ENCODE measurements around the gene MAPRE2. TPM values are rescaled to one million over a fixed set of nuclear protein-coding genes. Genes with fewer than 3 reads are reported as not detected.

MAPRE2 gene
- total RNA-seq, 4 donors from 2014 or later: 22.9 to 39.2 (median 35.8) TPM

DNA sequence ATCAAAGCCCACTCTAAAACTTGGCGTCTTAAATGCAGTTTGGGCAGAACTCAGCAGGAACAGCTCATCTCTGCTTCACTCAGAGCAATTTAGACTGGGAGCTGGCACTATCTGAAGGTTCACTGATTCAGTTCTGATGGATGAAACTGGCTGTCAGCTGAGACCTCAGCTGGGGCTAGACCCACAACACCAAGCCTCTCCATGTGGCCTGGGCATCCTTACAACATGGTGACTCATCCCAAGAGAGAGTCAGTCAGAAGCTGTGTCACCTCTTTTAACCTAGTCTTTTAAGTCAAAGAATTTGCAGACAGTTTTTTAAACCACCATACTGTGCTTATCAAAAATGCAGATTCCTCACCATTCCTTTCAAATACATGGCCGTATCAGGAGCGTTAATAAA is 137.0 kb downstream of the MAPRE2 start:
- Histone ChIP-seq H3K36me3 (no peaks in the 10 kb centered on the region), H3K4me1 (peaks cover 0 to 11% (median 0%) of the 10 kb centered on the region in 3 donors), H3K9me3 (no peaks in the 10 kb centered on the region), H3K4me3 (no peak overlapping the region), H3K27me3 (peaks cover 9% of the 10 kb centered on the region), H3K27ac (no peak overlapping the region)
- TF ChIP-seq EP300 (IDR thresholded peaks at IDR 0.05) (no peak), POLR2A (IDR thresholded peaks at IDR 0.05) (no peak), POLR2AphosphoS5 (IDR thresholded peaks at IDR 0.05) (no peak)
- TF ChIP-seq, protein P1, sequence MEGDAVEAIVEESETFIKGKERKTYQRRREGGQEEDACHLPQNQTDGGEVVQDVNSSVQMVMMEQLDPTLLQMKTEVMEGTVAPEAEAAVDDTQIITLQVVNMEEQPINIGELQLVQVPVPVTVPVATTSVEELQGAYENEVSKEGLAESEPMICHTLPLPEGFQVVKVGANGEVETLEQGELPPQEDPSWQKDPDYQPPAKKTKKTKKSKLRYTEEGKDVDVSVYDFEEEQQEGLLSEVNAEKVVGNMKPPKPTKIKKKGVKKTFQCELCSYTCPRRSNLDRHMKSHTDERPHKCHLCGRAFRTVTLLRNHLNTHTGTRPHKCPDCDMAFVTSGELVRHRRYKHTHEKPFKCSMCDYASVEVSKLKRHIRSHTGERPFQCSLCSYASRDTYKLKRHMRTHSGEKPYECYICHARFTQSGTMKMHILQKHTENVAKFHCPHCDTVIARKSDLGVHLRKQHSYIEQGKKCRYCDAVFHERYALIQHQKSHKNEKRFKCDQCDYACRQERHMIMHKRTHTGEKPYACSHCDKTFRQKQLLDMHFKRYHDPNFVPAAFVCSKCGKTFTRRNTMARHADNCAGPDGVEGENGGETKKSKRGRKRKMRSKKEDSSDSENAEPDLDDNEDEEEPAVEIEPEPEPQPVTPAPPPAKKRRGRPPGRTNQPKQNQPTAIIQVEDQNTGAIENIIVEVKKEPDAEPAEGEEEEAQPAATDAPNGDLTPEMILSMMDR (IDR thresholded peaks at IDR 0.05): no peak
- WGBS, 2 donors (ENCODE audit: low coverage in 1 of 2): 37 to 82% methylated on average over 1 to 3 of the region's 3 CpGs
- ATAC-seq: no peak

DNA sequence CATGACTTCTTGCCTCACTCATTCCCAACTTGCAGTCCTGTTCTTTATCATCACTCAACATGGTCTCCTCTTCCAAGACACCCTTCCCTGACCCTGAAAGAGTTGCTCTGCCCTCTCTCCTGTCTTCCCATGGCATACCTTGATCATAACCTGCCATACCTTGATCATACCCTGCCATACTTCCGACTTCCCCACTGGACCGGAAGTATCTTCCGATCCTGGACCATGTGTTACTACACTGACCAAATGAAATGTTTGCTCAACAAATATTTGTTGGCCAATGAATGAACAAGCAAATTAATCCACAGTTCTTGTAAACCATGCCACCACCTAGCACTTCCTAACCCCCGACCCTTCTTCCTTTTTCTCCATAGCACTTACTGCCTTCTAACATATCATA is 138.7 kb downstream of the MAPRE2 start:
- Histone ChIP-seq H3K4me1 (peaks cover 0 to under 1% (median 0%) of the 10 kb centered on the region in 3 donors), H3K4me3 (no peak overlapping the region), H3K27me3 (peaks cover 9% of the 10 kb centered on the region), H3K27ac (no peak overlapping the region), H3K9me3 (no peaks in the 10 kb centered on the region), H3K36me3 (no peaks in the 10 kb centered on the region)
- no peak for ATAC-seq
- no peak for TF ChIP-seq EP300 (IDR thresholded peaks at IDR 0.05)
- TF ChIP-seq, protein P1 (IDR thresholded peaks at IDR 0.05): no peak
- no peak for TF ChIP-seq POLR2AphosphoS5 (IDR thresholded peaks at IDR 0.05)
- TF ChIP-seq POLR2A (IDR thresholded peaks at IDR 0.05): no peak
- 94% methylated on average over 4 of the region's 4 CpGs for WGBS, 2 donors (ENCODE audit: low coverage in 1 of 2)

DNA sequence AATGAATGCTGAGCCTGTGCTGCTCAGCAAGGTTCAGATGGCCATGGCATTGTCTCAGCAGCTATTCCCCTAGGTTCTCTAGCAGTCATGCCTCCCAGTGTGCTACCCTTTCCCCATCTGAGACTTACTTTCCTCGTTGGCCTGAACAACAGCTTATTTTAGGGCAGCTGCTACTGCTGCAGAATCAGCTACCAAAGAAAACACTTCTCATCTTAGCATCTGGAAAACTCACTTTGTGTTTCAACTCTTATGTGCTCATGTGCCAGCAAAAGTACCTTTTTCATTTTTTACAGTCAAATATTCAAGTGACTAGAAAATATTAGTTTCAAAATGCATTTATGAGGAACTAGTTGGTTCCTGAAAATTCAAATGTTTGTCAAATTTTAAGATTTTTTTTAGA is 139.2 kb downstream of the MAPRE2 start:
- Histone ChIP-seq H3K27me3 (peaks cover 9% of the 10 kb centered on the region), H3K4me1 (no peaks in the 10 kb centered on the region), H3K36me3 (no peaks in the 10 kb centered on the region), H3K9me3 (no peaks in the 10 kb centered on the region), H3K27ac (no peak overlapping the region), H3K4me3 (no peak overlapping the region)
- no peak for ATAC-seq
- TF ChIP-seq, protein P1 (IDR thresholded peaks at IDR 0.05): no peak
- TF ChIP-seq EP300 (IDR thresholded peaks at IDR 0.05): no peak
- TF ChIP-seq POLR2A (IDR thresholded peaks at IDR 0.05): no peak
- no peak for TF ChIP-seq POLR2AphosphoS5 (IDR thresholded peaks at IDR 0.05)
- 33 to 38% methylated on average over 1 of the region's 1 CpG for WGBS, 2 donors (ENCODE audit: low coverage in 1 of 2)

GRCh38 chr18:35182151-35182550 is 140.9 kb downstream of the MAPRE2 start:
- 82 to 100% methylated on average over 2 to 6 of the region's 6 CpGs for WGBS, 2 donors (ENCODE audit: low coverage in 1 of 2)
- ATAC-seq: no peak
- no peak overlapping the region for H3K4me3 ChIP-seq
- H3K36me3 ChIP-seq: no peaks in the 10 kb centered on the region
- no peaks in the 10 kb centered on the region for H3K4me1 ChIP-seq
- H3K27ac ChIP-seq: no peak overlapping the region
- no peaks in the 10 kb centered on the region for H3K9me3 ChIP-seq
- H3K27me3 ChIP-seq: peaks cover 9% of the 10 kb centered on the region
- TF ChIP-seq EP300 (IDR thresholded peaks at IDR 0.05) (no peak), POLR2A (IDR thresholded peaks at IDR 0.05) (no peak), POLR2AphosphoS5 (IDR thresholded peaks at IDR 0.05) (no peak)

DNA sequence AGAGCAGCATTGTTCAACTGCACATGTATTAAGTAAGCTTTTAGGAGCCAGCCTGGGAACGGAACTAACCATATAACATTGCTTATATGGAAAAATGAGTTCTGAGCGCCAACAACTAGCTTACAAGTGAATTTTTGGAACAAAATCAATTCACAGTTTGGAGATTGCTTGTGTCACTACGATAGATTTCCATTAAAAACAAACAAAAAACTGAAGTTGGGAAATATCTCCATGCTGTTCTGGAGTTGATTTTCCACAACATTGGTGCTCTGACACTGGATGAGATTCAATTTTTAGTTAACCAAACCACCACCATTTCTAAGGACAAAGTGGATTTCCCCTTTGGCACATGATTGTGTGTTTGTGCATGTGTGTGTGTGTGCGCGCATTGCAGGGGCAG is 142.7 kb downstream of the MAPRE2 start:
- no peak for ATAC-seq
- 70 to 75% methylated on average over 5 of the region's 5 CpGs for WGBS, 2 donors (ENCODE audit: low coverage in 1 of 2)
- Histone ChIP-seq H3K27me3 (peaks cover 9% of the 10 kb centered on the region), H3K4me1 (no peaks in the 10 kb centered on the region), H3K36me3 (no peaks in the 10 kb centered on the region), H3K27ac (no peak overlapping the region), H3K4me3 (no peak overlapping the region), H3K9me3 (no peaks in the 10 kb centered on the region)
- TF ChIP-seq POLR2AphosphoS5 (IDR thresholded peaks at IDR 0.05): no peak
- TF ChIP-seq, protein P1 (IDR thresholded peaks at IDR 0.05): no peak
- no peak for TF ChIP-seq POLR2A (IDR thresholded peaks at IDR 0.05)
- no peak for TF ChIP-seq EP300 (IDR thresholded peaks at IDR 0.05)

Measured in gastroesophageal sphincter (tissue), 4 donors.